ENCODE results near the gene ZNF687.

Gene ZNF687

GRCh38 chr1:151292207-151293030, 10.3 kb downstream of the ZNF687 start:
- no peak for DNase-seq (ENCODE audit: low spot score)
- POLR2A ChIA-PET (ENCODE audit: low non-redundant PET): no interaction called here
- CTCF ChIA-PET: interaction anchor here (1.3 kb wide), 1 partner anchor 48 kb away, joined by 6 read pairs; no protein-coding TSS in a partner anchor
- peak overlapping the region; percentile 49 for H3K27ac ChIP-seq
- no peak for TF ChIP-seq CTCF (conservative IDR thresholded peaks at IDR 0.05; ENCODE audit: low read depth)

DNA sequence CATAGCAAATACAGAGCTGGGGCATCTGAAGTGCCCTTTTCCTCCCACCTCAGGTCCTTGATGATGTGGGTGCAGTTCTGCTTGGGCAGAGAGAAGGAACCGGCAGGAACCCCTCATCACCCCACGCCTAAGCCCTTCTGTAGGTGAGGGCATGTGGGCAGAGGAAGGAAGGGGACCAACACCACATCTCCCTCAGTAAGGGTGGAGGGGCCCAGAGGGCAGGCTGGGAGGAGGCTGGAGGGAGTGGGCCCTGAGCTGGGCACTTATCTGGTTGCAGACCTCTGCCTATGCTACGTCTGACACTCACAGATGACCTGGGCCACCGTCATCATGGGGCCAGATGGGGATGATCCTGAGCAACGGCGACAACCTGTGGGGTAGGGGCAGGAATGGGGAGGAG, 11.0 kb downstream of the ZNF687 start:
- peak overlapping the region; percentile 49 for H3K27ac ChIP-seq
- ChIA-PET POLR2A (ENCODE audit: low non-redundant PET) (interaction anchor here (0.6 kb wide), 1 partner anchor 9 kb away, joined by 3 read pairs; no protein-coding TSS in a partner anchor), CTCF (interaction anchor here (1.3 kb wide), 1 partner anchor 48 kb away, joined by 6 read pairs; no protein-coding TSS in a partner anchor)
- no peak for DNase-seq (ENCODE audit: low spot score)
- no peak for TF ChIP-seq CTCF (conservative IDR thresholded peaks at IDR 0.05; ENCODE audit: low read depth)

GRCh38 chr1:151294742-151295462, 12.8 kb downstream of the ZNF687 start:
- POLR2A ChIA-PET (ENCODE audit: low non-redundant PET): no interaction called here
- H3K27ac ChIP-seq: peak overlapping the region; percentile 49
- no peak for TF ChIP-seq CTCF (conservative IDR thresholded peaks at IDR 0.05; ENCODE audit: low read depth)
- DNase-seq (ENCODE audit: low spot score): no peak
- CTCF ChIA-PET: interaction anchor here (0.6 to 1.1 kb wide), 4 partner anchors 10 to 46 kb away, joined by 3 to 4 read pairs (median 4); no protein-coding TSS in a partner anchor

- CTCF ChIA-PET: interaction anchor here (0.7 to 1.0 kb wide), 2 partner anchors 9 to 55 kb away, joined by 3 to 5 read pairs; no protein-coding TSS in a partner anchor
- no peak overlapping the region for H3K27ac ChIP-seq
- TF ChIP-seq CTCF (conservative IDR thresholded peaks at IDR 0.05; ENCODE audit: low read depth): no peak
- no peak for DNase-seq (ENCODE audit: low spot score)
- POLR2A ChIA-PET (ENCODE audit: low non-redundant PET): no interaction called here
Measured at GRCh38 chr1:151309811-151310323, 27.8 kb downstream of the ZNF687 start.

DNA sequence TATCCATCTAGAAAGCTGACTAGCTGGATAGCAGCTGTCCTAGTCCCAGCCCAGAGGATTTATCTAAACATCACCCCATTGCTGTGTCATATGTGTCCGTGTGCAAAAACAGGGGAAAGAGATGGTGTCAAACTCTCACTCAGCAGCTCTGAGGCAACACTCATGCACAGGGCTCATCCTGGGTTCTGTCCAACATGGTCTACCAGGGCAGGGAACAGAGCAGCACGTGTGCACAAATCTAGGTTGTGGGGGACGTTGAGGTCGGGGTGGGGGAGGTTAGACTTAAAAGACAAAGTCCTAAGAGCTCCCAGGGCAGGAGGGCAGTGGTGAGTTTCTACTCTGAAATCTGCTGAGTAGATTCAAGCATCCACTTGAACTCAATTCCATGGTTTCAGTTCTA, 28.9 kb downstream of the ZNF687 start:
- DNase-seq (ENCODE audit: low spot score): no peak
- POLR2A ChIA-PET (ENCODE audit: low non-redundant PET): interaction anchor here (0.6 kb wide), 1 partner anchor 120 kb away, joined by 5 read pairs; no protein-coding TSS in a partner anchor
- H3K27ac ChIP-seq: peak overlapping the region; percentile 61
- CTCF ChIA-PET: interaction anchor here (1.3 to 1.7 kb wide), 2 partner anchors 30 to 36 kb away, joined by 3 to 4 read pairs; partner anchors contain the start of gene RFX5
- no peak for TF ChIP-seq CTCF (conservative IDR thresholded peaks at IDR 0.05; ENCODE audit: low read depth)

All from RWPE1 (cell line).